SK-N-SH (cell line): Measurements from ENCODE around the gene P2RY12.

Source experiments
- EP300 ChIP-seq, 2 experiments: IDR thresholded peaks; 2 replicates each; pipeline versions ENCODE4 v1.4.0 to v1.6.1; 2012; ENCODE audit warnings: borderline replicate concordance in 1 of 2, low read depth in 1 of 2, low read length in 1 of 2
- POLR2AphosphoS5 ChIP-seq: IDR thresholded peaks from 2 replicates; pipeline ENCODE4 v1.6.1; 2012; ENCODE audit warnings: low read depth, low read length
- TF ChIP-seq, protein P1 (sequence below): fragments of 200-600 bp; sonication (generic); IDR thresholded peaks from 2 replicates; pipeline ENCODE4 v1.6.1; 2017; ENCODE audit warnings: antibody characterized with exemption, mild to moderate bottlenecking, moderate library complexity

DNA sequence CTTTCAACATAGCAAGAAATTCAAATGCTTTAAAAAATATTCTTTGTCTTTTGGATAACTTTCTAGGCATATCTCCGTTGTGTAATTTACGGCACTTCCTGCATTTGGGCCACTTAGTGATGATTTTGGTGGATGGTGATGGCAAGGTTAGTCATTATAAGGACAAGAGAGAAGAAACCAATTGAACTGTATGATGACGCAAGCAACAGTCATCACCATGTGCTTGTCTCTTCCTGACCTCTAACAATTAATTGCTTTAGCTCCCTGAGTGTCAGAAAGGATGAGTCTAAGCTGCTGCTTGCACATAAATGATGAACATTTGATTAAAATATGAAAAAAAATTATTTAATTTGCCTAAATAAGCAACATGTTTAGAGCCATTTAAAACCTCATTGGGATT lies 11.3 kb upstream of the P2RY12 start:
- TF ChIP-seq, protein P1, sequence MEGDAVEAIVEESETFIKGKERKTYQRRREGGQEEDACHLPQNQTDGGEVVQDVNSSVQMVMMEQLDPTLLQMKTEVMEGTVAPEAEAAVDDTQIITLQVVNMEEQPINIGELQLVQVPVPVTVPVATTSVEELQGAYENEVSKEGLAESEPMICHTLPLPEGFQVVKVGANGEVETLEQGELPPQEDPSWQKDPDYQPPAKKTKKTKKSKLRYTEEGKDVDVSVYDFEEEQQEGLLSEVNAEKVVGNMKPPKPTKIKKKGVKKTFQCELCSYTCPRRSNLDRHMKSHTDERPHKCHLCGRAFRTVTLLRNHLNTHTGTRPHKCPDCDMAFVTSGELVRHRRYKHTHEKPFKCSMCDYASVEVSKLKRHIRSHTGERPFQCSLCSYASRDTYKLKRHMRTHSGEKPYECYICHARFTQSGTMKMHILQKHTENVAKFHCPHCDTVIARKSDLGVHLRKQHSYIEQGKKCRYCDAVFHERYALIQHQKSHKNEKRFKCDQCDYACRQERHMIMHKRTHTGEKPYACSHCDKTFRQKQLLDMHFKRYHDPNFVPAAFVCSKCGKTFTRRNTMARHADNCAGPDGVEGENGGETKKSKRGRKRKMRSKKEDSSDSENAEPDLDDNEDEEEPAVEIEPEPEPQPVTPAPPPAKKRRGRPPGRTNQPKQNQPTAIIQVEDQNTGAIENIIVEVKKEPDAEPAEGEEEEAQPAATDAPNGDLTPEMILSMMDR = no peak
- no peak for TF ChIP-seq POLR2AphosphoS5
- no peak for TF ChIP-seq EP300 (IDR thresholded peaks at IDR 0.05; ENCODE audit: borderline replicate concordance in 1 of 2, low read depth in 1 of 2, low read length in 1 of 2)
